NCI-H526 treated with DMSO at 0.1 percent for 48 hours (cell line): Measurements from ENCODE around the gene QTRT2.

Experiments
- DNase-seq: peaks from one replicate; lab custom pipeline; 2025; lab: John Stamatoyannopoulos, UW

QTRT2 gene

GRCh38 chr3:114078126-114078525 is 21.6 kb downstream of the QTRT2 start:
- DNase-seq: no peak

GRCh38 chr3:114079761-114080160 is 23.2 kb downstream of the QTRT2 start:
- no peak for DNase-seq

GRCh38 chr3:114080201-114080600 is 23.7 kb downstream of the QTRT2 start:
- no peak for DNase-seq

GRCh38 chr3:114081037-114081436 is 24.5 kb downstream of the QTRT2 start:
- no peak for DNase-seq

- no peak for DNase-seq
These were observed 26.6 kb downstream of the QTRT2 start for GRCh38 chr3:114083112-114083511.

GRCh38 chr3:114086356-114086755 is 29.8 kb downstream of the QTRT2 start:
- DNase-seq: no peak

GRCh38 chr3:114089675-114090074 is 33.1 kb downstream of the QTRT2 start:
- DNase-seq: no peak

GRCh38 chr3:114092151-114093015 is 35.8 kb downstream of the QTRT2 start:
- no peak for DNase-seq

GRCh38 chr3:114093016-114093380 is 36.5 kb downstream of the QTRT2 start:
- DNase-seq: no peak

- DNase-seq: no peak
These were observed 37.1 kb downstream of the QTRT2 start for GRCh38 chr3:114093596-114093995.

- no peak for DNase-seq
These were observed 39.3 kb downstream of the QTRT2 start for GRCh38 chr3:114095796-114096195.

GRCh38 chr3:114101101-114101500 is 44.6 kb downstream of the QTRT2 start:
- DNase-seq: no peak

GRCh38 chr3:114103181-114103580 is 46.6 kb downstream of the QTRT2 start:
- no peak for DNase-seq

- no peak for DNase-seq
These were observed 47.3 kb downstream of the QTRT2 start for GRCh38 chr3:114103858-114104257.

- no peak for DNase-seq
These were observed 47.9 kb downstream of the QTRT2 start for GRCh38 chr3:114104414-114104813.

GRCh38 chr3:114108137-114108536 is 51.6 kb downstream of the QTRT2 start:
- DNase-seq: no peak

GRCh38 chr3:114110439-114110838 is 53.9 kb downstream of the QTRT2 start:
- DNase-seq: no peak

- no peak for DNase-seq
These were observed 54.7 kb downstream of the QTRT2 start for GRCh38 chr3:114111060-114111770.

- no peak for DNase-seq
These were observed 56.2 kb downstream of the QTRT2 start for GRCh38 chr3:114112696-114113095.

GRCh38 chr3:114114719-114115118 is 58.2 kb downstream of the QTRT2 start:
- no peak for DNase-seq

- DNase-seq: no peak
These were observed 58.6 kb downstream of the QTRT2 start for GRCh38 chr3:114115143-114115542.

- DNase-seq: no peak
These were observed 63.2 kb downstream of the QTRT2 start for GRCh38 chr3:114119776-114120175.

GRCh38 chr3:114120211-114120610 is 63.7 kb downstream of the QTRT2 start:
- no peak for DNase-seq
